ENCODE measurements around the gene DAD1. TPM values are rescaled to one million over a fixed set of nuclear protein-coding genes. Genes with fewer than 3 reads are reported as not detected.

DAD1 gene
- total and polyA plus RNA-seq, 2 donors from 2014 or later = 205 to 523 TPM

- intact Hi-C loops (cut with DNase I) = no loop called here
- FAIRE-seq = no peak
- Histone ChIP-seq H3K9me3 (ENCODE audit: control insufficient read depth in 2 of 3, insufficient read depth in 1 of 3, low read length in 3 of 3) (no peaks in the 10 kb centered on the region), H3K27ac (ENCODE audit: low read depth in 2 of 2, low read length in 2 of 2) (peak overlapping the region; percentile 86 to 92), H3K9ac (ENCODE audit: low read length in 3 of 3) (peak overlapping the region in 1 of 3 donors; percentile 22), H3K36me3 (ENCODE audit: control insufficient read depth in 2 of 3, insufficient read depth in 3 of 3, low read length in 3 of 3) (peaks cover 2 to 23% (median 14%) of the 10 kb centered on the region in 3 donors), H3K4me1 (ENCODE audit: control insufficient read depth in 2 of 3, insufficient read depth in 2 of 3, low read depth in 1 of 3, low read length in 3 of 3) (peaks cover 4 to 13% (median 13%) of the 10 kb centered on the region in 3 donors), H3K4me3 (ENCODE audit: low read length in 3 of 3) (no peak overlapping the region), H3K27me3 (ENCODE audit: control insufficient read depth, insufficient read depth, low read length) (no peaks in the 10 kb centered on the region)
- DNase-seq = peak in 4 of 5 donors; percentile 87 to 96 (median 92)
- TF ChIP-seq, protein P1, sequence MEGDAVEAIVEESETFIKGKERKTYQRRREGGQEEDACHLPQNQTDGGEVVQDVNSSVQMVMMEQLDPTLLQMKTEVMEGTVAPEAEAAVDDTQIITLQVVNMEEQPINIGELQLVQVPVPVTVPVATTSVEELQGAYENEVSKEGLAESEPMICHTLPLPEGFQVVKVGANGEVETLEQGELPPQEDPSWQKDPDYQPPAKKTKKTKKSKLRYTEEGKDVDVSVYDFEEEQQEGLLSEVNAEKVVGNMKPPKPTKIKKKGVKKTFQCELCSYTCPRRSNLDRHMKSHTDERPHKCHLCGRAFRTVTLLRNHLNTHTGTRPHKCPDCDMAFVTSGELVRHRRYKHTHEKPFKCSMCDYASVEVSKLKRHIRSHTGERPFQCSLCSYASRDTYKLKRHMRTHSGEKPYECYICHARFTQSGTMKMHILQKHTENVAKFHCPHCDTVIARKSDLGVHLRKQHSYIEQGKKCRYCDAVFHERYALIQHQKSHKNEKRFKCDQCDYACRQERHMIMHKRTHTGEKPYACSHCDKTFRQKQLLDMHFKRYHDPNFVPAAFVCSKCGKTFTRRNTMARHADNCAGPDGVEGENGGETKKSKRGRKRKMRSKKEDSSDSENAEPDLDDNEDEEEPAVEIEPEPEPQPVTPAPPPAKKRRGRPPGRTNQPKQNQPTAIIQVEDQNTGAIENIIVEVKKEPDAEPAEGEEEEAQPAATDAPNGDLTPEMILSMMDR (IDR thresholded peaks at IDR 0.05; ENCODE audit: borderline replicate concordance, extremely low read depth, insufficient read depth) = no peak
Observed at GRCh38 chr14:22614240-22614799, 25.3 kb upstream of the DAD1 start.

DNA sequence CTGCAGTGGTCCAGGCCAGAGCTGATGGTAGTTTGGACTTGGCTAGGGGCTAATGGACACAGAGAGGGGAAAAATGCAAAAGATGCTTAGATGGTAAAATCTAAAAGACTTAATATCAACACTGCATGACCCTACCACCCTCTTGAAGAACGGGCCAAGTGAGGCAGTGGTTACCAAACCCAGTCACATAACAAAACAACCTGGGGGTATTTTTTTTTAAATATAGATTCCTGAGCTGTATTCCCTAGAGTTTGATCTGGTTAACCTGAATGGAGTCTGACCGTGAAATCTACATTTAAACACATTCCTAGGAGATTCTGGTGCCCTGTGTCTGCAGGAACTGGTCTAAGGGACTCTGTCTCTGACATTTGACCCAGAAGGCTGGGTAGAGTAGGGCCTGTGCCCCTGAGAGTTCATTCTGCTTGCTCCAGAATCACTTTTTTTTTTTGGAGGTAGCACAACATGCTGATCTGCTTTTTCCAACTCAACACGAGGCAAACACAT lies 24.8 kb upstream of the DAD1 start:
- Histone ChIP-seq H3K27me3 (ENCODE audit: control insufficient read depth, insufficient read depth, low read length) (no peaks in the 10 kb centered on the region), H3K9me3 (ENCODE audit: control insufficient read depth in 2 of 3, insufficient read depth in 1 of 3, low read length in 3 of 3) (no peaks in the 10 kb centered on the region), H3K9ac (ENCODE audit: low read length in 3 of 3) (peak overlapping the region in 1 of 3 donors; percentile 42), H3K4me3 (ENCODE audit: low read length in 3 of 3) (no peak overlapping the region), H3K4me1 (ENCODE audit: control insufficient read depth in 2 of 3, insufficient read depth in 2 of 3, low read depth in 1 of 3, low read length in 3 of 3) (peaks cover 4 to 13% (median 13%) of the 10 kb centered on the region in 3 donors), H3K27ac (ENCODE audit: low read depth in 2 of 2, low read length in 2 of 2) (peak overlapping the region; percentile 86 to 92), H3K36me3 (ENCODE audit: control insufficient read depth in 2 of 3, insufficient read depth in 3 of 3, low read length in 3 of 3) (peaks cover 2 to 23% (median 15%) of the 10 kb centered on the region in 3 donors)
- TF ChIP-seq, protein P1 (IDR thresholded peaks at IDR 0.05; ENCODE audit: borderline replicate concordance, extremely low read depth, insufficient read depth) = no peak
- intact Hi-C loops (cut with DNase I) = no loop called here
- peak in 1 of 5 donors; percentile 10 for DNase-seq
- no peak for FAIRE-seq

- peak overlapping the region in 1 of 3 donors; percentile 42 for H3K9ac ChIP-seq (ENCODE audit: low read length in 3 of 3)
- TF ChIP-seq, protein P1 (IDR thresholded peaks at IDR 0.05; ENCODE audit: borderline replicate concordance, extremely low read depth, insufficient read depth) = no peak
- DNase-seq (no peak), FAIRE-seq (no peak)
- H3K27ac ChIP-seq (ENCODE audit: low read depth in 2 of 2, low read length in 2 of 2) = peak overlapping the region; percentile 86 to 92
- no peak overlapping the region for H3K4me3 ChIP-seq (ENCODE audit: low read length in 3 of 3)
- no peaks in the 10 kb centered on the region for H3K9me3 ChIP-seq (ENCODE audit: control insufficient read depth in 2 of 3, insufficient read depth in 1 of 3, low read length in 3 of 3)
- H3K27me3 ChIP-seq (ENCODE audit: control insufficient read depth, insufficient read depth, low read length) = no peaks in the 10 kb centered on the region
- H3K4me1 ChIP-seq (ENCODE audit: control insufficient read depth in 2 of 3, insufficient read depth in 2 of 3, low read depth in 1 of 3, low read length in 3 of 3) = peaks cover 4 to 13% (median 13%) of the 10 kb centered on the region in 3 donors
- peaks cover 2 to 27% (median 16%) of the 10 kb centered on the region in 3 donors for H3K36me3 ChIP-seq (ENCODE audit: control insufficient read depth in 2 of 3, insufficient read depth in 3 of 3, low read length in 3 of 3)
- intact Hi-C loops (cut with DNase I) = no loop called here
Observed at GRCh38 chr14:22613106-22613695, 24.2 kb upstream of the DAD1 start.

Data from kidney (tissue), 14 donors.